Colonic mucosa (tissue), 4 donors: Measurements from ENCODE around the gene SLC25A28. TPM values are rescaled to one million over a fixed set of nuclear protein-coding genes. Genes with fewer than 3 reads are reported as not detected.

ENCODE experiments used
- DNase-seq: peaks from one replicate; pipeline ENCODE4 v3.0.0-alpha.2; 2020
- H3K27ac ChIP-seq: fragments of 200-600 bp; one replicate; pipeline ENCODE4 v1.8.0; 2021
- H3K27me3 ChIP-seq: fragments of 200-600 bp; one replicate; pipeline ENCODE4 v1.8.0; 2021
- H3K36me3 ChIP-seq: fragments of 200-600 bp; one replicate; pipeline ENCODE4 v1.8.0; 2021
- H3K4me1 ChIP-seq: fragments of 200-600 bp; one replicate; pipeline ENCODE4 v1.8.0; 2021; ENCODE audit warnings: mild to moderate bottlenecking
- H3K4me3 ChIP-seq: fragments of 200-600 bp; one replicate; pipeline ENCODE4 v1.8.0; 2021
- H3K9ac ChIP-seq, 2 donors: one replicate each; pipeline ENCODE4 v1.7.0; 2013; ENCODE audit warnings: control low read depth in 2 of 2, low read depth in 2 of 2, low read length in 2 of 2
- H3K9me3 ChIP-seq: fragments of 200-600 bp; one replicate; pipeline ENCODE4 v1.8.0; 2021
- intact Hi-C: fragments of 100-400 bp; cut with DNase I; formaldehyde crosslinking; loops from one replicate; pipeline ENCODE4 v1.14.1; 2022
- total RNA-seq, 2 donors: library from RNA; stranded (reverse); fragmentation: NEBNext Ultra II Directional in 1 of 2; extraction: Animal tissue kit (Norgen Biotek cat#: 25700) in 1 of 2; gene quantifications; one replicate each; pipeline ENCODE4 v1.2.1, GENCODE V29; 2021
- TF ChIP-seq, protein P1 (sequence below): fragments of 200-600 bp; IDR thresholded peaks from one replicate; pipeline ENCODE4 v1.8.0; 2022; ENCODE audit warnings: antibody characterized with exemption, mild to moderate bottlenecking
- donor health status: healthy.
- donor health status: DM: no; HTN: no; CAD: no.
- donor health status: DM: no; HTN: no; CAD: no.

The SLC25A28 gene
- total RNA-seq, 2 donors from 2014 or later, result 29.6 to 38.7 TPM

DNA sequence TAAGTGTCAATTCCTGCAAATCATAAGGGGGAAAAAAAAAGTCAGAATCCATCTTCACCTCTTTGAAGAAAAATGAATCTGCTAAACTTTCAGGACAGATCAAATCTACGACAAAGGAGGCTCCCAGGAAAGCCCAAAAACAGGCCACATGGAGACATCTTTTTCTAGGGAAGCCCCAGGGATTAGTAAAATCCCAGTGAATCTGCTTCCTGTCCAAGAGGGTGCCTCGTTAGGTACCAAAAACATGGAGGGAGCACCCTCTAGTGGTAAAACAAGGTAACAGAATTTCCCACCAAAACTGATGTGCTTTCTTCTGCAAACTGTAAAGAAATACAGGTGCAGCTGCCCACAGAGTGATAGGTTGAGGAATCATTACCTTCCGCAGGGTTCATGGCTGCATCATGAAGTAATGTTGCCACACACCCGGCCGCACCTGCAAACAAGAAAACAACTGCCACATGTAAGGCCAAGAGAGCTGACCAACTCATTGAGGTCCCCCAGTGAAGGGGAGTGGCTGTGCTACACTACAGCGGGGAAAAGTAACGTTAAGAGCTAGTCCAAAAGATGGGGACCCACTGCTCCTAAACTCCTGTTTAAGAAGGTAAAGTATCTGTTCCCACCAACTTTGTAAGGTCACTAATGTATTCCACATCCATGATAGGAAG, 7.9 kb downstream of the SLC25A28 start:
- peak; percentile 45 for DNase-seq
- Histone ChIP-seq H3K9me3 (no peaks in the 10 kb centered on the region), H3K4me1 (no peaks in the 10 kb centered on the region), H3K9ac (no peak overlapping the region), H3K27me3 (no peaks in the 10 kb centered on the region), H3K27ac (no peak overlapping the region), H3K36me3 (no peaks in the 10 kb centered on the region), H3K4me3 (no peak overlapping the region)
- TF ChIP-seq, protein P1, sequence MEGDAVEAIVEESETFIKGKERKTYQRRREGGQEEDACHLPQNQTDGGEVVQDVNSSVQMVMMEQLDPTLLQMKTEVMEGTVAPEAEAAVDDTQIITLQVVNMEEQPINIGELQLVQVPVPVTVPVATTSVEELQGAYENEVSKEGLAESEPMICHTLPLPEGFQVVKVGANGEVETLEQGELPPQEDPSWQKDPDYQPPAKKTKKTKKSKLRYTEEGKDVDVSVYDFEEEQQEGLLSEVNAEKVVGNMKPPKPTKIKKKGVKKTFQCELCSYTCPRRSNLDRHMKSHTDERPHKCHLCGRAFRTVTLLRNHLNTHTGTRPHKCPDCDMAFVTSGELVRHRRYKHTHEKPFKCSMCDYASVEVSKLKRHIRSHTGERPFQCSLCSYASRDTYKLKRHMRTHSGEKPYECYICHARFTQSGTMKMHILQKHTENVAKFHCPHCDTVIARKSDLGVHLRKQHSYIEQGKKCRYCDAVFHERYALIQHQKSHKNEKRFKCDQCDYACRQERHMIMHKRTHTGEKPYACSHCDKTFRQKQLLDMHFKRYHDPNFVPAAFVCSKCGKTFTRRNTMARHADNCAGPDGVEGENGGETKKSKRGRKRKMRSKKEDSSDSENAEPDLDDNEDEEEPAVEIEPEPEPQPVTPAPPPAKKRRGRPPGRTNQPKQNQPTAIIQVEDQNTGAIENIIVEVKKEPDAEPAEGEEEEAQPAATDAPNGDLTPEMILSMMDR, result peak; percentile 72
- intact Hi-C loops, result loop anchor here (1.0 to 5.0 kb wide), 2 partner anchors 52 to 180 kb away; partner anchors contain the start of gene GOT1

DNA sequence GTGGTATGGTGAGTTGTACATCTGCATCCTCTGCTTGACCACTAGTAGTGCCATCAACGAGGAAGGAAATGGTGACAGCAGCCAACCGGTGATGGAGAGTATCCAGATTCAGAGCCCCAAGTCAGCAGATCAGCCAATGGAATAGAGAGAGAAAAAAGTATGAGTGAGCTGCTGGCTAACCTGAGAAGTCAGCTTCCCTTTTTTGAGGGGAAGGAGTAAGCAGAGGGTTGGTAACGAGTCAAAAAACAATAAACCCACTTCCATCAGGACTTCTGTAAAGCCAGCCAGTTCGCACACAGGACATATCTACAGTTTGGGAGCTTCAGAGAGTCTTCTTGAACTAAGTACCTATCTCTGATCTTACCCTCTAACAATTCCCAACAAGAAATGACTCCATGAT, 8.9 kb downstream of the SLC25A28 start:
- Histone ChIP-seq H3K36me3 (no peaks in the 10 kb centered on the region), H3K9ac (no peak overlapping the region), H3K27ac (no peak overlapping the region), H3K27me3 (no peaks in the 10 kb centered on the region), H3K4me3 (no peak overlapping the region), H3K4me1 (no peaks in the 10 kb centered on the region), H3K9me3 (no peaks in the 10 kb centered on the region)
- TF ChIP-seq, protein P1, result no peak
- intact Hi-C loops, result loop anchor here (2.0 to 5.0 kb wide), 2 partner anchors 179 to 221 kb away; partner anchors contain the start of gene GOT1
- no peak for DNase-seq

DNA sequence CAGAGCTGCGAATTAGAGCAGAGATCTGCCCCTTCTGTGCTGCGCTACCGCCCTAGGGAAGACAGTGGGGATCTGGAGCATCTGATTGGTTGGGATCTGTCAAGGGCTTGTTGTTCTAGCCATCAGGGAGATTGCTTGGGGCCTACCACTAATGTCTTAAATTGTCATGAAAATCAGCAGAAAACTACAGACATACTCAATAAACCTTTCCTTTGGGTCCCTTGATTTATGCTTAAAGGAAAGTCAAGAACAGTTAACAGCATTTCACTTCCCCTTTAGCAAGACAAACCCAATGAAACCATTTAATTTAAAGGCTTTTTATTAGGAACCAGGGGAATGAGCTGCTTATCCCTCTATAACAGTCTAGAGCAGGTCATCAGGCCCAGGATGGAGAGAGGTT, 10.0 kb downstream of the SLC25A28 start:
- intact Hi-C loops, result loop anchor here (2.0 to 5.0 kb wide), 2 partner anchors 178 to 219 kb away; partner anchors contain the start of gene GOT1
- no peak overlapping the region for H3K27ac ChIP-seq
- no peaks in the 10 kb centered on the region for H3K36me3 ChIP-seq

DNA sequence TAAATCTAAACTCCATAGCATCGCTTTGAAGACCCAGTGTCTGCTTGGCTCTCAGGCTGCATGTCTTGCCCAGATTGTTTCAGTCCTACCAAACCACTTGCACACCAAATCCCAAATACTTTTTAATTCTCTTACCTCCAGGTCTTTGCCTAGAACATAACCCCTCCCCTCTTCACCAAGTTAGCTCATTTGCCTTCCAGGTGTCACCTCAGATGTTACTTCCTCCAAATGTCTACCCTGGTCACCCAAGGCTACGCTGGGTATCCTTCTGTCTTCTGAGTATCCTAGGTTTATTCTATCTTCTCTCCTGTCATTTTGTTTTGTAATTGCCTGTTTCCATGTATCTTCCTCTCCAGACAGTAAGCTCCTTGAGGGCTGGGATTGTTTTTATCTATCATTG, 11.1 kb downstream of the SLC25A28 start:
- no peaks in the 10 kb centered on the region for H3K4me1 ChIP-seq
- H3K9me3 ChIP-seq, result no peaks in the 10 kb centered on the region
- H3K9ac ChIP-seq, result no peak overlapping the region
- TF ChIP-seq, protein P1, result no peak
- intact Hi-C loops, result no loop called here
- H3K36me3 ChIP-seq, result no peaks in the 10 kb centered on the region
- no peak for DNase-seq
- H3K27ac ChIP-seq, result no peak overlapping the region
- H3K4me3 ChIP-seq, result no peak overlapping the region
- no peaks in the 10 kb centered on the region for H3K27me3 ChIP-seq

More for the DNA sequence above, 10.0 kb downstream of the SLC25A28 start:
- H3K9ac ChIP-seq, result no peak overlapping the region
- H3K9me3 ChIP-seq, result no peaks in the 10 kb centered on the region
- H3K4me1 ChIP-seq, result no peaks in the 10 kb centered on the region
- no peak for DNase-seq
- no peaks in the 10 kb centered on the region for H3K27me3 ChIP-seq
- TF ChIP-seq, protein P1, result no peak
- no peak overlapping the region for H3K4me3 ChIP-seq

DNA sequence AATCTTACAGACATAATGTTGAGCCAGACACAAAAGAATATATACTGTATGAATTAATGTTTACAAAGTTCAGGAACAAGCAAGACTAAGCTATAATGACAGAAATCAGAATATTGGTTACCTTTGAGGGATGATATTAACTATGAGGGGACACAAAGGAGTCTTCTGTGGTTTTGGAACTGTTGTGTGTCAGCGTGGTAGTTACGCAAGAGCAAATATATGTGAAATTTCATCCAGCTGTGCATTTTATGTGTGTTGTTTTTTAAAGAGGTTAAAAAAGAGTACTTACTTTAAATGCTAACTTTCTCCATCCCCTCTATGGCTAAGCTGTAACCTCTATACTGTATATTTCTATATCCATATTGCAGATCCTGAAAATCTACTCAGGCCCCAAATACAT, 14.9 kb downstream of the SLC25A28 start:
- DNase-seq, result no peak
- TF ChIP-seq, protein P1, result no peak
- intact Hi-C loops, result no loop called here

More for the DNA sequence above, 14.9 kb downstream of the SLC25A28 start:
- Histone ChIP-seq H3K27me3 (no peaks in the 10 kb centered on the region), H3K4me3 (no peak overlapping the region), H3K4me1 (no peaks in the 10 kb centered on the region), H3K9ac (no peak overlapping the region), H3K36me3 (no peaks in the 10 kb centered on the region), H3K27ac (no peak overlapping the region), H3K9me3 (no peaks in the 10 kb centered on the region)
